Fibroblast of lung (primary cell): ENCODE results near the gene ARRDC2.

ENCODE experiments used
- CTCF ChIP-seq, 2 donors: IDR thresholded peaks in 1 of 2; conservative IDR thresholded peaks in 1 of 2; 1 replicate in 1 of 2; 2 replicates in 1 of 2; pipeline ENCODE4 v1.5.1; 2011 to 2012; ENCODE audit warnings: low read length in 2 of 2, control low read depth in 1 of 2, inconsistent platforms in 1 of 2, low read depth in 1 of 2, mild to moderate bottlenecking in 1 of 2
- EZH2 ChIP-seq: IDR thresholded peaks from 2 replicates; pipeline ENCODE4 v1.5.1; 2012; ENCODE audit warnings: low read length, control low read depth, mild to moderate bottlenecking; ENCODE audit errors: missing control alignments

- TF ChIP-seq CTCF (conservative IDR thresholded peaks at IDR 0.05 in 1 of 2, IDR thresholded peaks at IDR 0.05 in 1 of 2; ENCODE audit: low read depth in 1 of 2, low read length in 2 of 2) = no peak
- TF ChIP-seq EZH2 = no peak
Measured at GRCh38 chr19:18007917-18008673, at the start of gene ARRDC2.
